ENCODE results near the gene SEPHS1.

Gene SEPHS1

GRCh38 chr10:13348216-13349017 is at the start of gene SEPHS1:
TSS of gene SEPHS1 (minus strand) at chr10:13348293. CDS start at chr10:13344950, 3,343 bp downstream.
- DNase-seq (ENCODE audit: low read depth), result peak; percentile 51
- H3K4me3 ChIP-seq (ENCODE audit: low read depth, low read length), result peak within 1 kb of the TSS; percentile 95
- no peak for TF ChIP-seq CTCF (IDR thresholded peaks at IDR 0.05; ENCODE audit: low read depth, low read length, missing control alignments)

- H3K4me3 ChIP-seq (ENCODE audit: low read depth, low read length), result no peak overlapping the region
- TF ChIP-seq CTCF (IDR thresholded peaks at IDR 0.05; ENCODE audit: low read depth, low read length, missing control alignments), result no peak
- DNase-seq (ENCODE audit: low read depth), result no peak
Measured at GRCh38 chr10:13397052-13397451, 49.0 kb upstream of the SEPHS1 start.

- TF ChIP-seq CTCF (IDR thresholded peaks at IDR 0.05; ENCODE audit: low read depth, low read length, missing control alignments), result no peak
- DNase-seq (ENCODE audit: low read depth), result no peak
- no peak overlapping the region for H3K4me3 ChIP-seq (ENCODE audit: low read depth, low read length)
Measured at GRCh38 chr10:13396369-13396768, 48.3 kb upstream of the SEPHS1 start.

- DNase-seq (ENCODE audit: low read depth), result no peak
- H3K4me3 ChIP-seq (ENCODE audit: low read depth, low read length), result no peak overlapping the region
- TF ChIP-seq CTCF (IDR thresholded peaks at IDR 0.05; ENCODE audit: low read depth, low read length, missing control alignments), result no peak
Measured at GRCh38 chr10:13395540-13395939, 47.4 kb upstream of the SEPHS1 start.

GRCh38 chr10:13393640-13394039 is 45.5 kb upstream of the SEPHS1 start:
- no peak for DNase-seq (ENCODE audit: low read depth)
- TF ChIP-seq CTCF (IDR thresholded peaks at IDR 0.05; ENCODE audit: low read depth, low read length, missing control alignments), result no peak
- H3K4me3 ChIP-seq (ENCODE audit: low read depth, low read length), result no peak overlapping the region

- TF ChIP-seq CTCF (IDR thresholded peaks at IDR 0.05; ENCODE audit: low read depth, low read length, missing control alignments), result no peak
- DNase-seq (ENCODE audit: low read depth), result no peak
- H3K4me3 ChIP-seq (ENCODE audit: low read depth, low read length), result no peak overlapping the region
Measured at GRCh38 chr10:13392701-13393100, 44.6 kb upstream of the SEPHS1 start.
